ENCODE data around the gene HABP2. TPM values are rescaled to one million over a fixed set of nuclear protein-coding genes. Genes with fewer than 3 reads are reported as not detected.

The HABP2 gene
- polyA plus RNA-seq, 1 donor = 0.10 TPM

Other genes with a start within 250 kb of the HABP2 start
- gene NRAP, start 111.0 kb downstream of the HABP2 start, polyA plus RNA-seq (ENCODE audit: insufficient read length) = 15.3 TPM
- gene CASP7, start 126.9 kb downstream of the HABP2 start, polyA plus RNA-seq (ENCODE audit: insufficient read length) = 15.8 TPM
- 0.10 TPM for gene PLEKHS1, start 198.6 kb downstream of the HABP2 start, polyA plus RNA-seq (ENCODE audit: insufficient read length)

All from hindlimb muscle (tissue), 1 donor.